Left lung (tissue), 10 donors: ENCODE results near the gene HOXC5. TPM values are rescaled to one million over a fixed set of nuclear protein-coding genes. Genes with fewer than 3 reads are reported as not detected.

Experiments used
- ATAC-seq: fragments of 200-7000 bp; cut with Tn5 transposase; one replicate; pipeline ENCODE4 v1.9.1; 2020; ENCODE audit warnings: moderate library complexity
- DNase-seq, 4 donors: peaks; one replicate each; pipeline ENCODE4 v3.0.0-alpha.2; 2013 to 2020
- H3K27ac ChIP-seq, 2 donors: fragments of 200-600 bp; sonication (generic) in 1 of 2; one replicate each; pipeline versions ENCODE4 v1.5.0 to v1.8.0; 2020 to 2021
- H3K27me3 ChIP-seq, 2 donors: fragments of 200-600 bp; sonication (generic) in 1 of 2; one replicate each; pipeline versions ENCODE4 v1.5.0 to v1.8.0; 2020 to 2021
- H3K36me3 ChIP-seq, 2 donors: fragments of 200-600 bp; sonication (generic) in 1 of 2; one replicate each; pipeline versions ENCODE4 v1.5.0 to v1.8.0; 2020 to 2021
- H3K4me1 ChIP-seq, 2 donors: fragments of 200-600 bp; one replicate each; pipeline ENCODE4 v1.8.0; 2021
- H3K4me3 ChIP-seq, 2 donors: fragments of 200-600 bp; sonication (generic) in 1 of 2; one replicate each; pipeline versions ENCODE4 v1.5.0 to v1.8.0; 2020 to 2021; ENCODE audit warnings: mild to moderate bottlenecking in 1 of 2
- H3K9me3 ChIP-seq, 2 donors: fragments of 200-600 bp; sonication (generic) in 1 of 2; one replicate each; pipeline versions ENCODE4 v1.5.0 to v1.8.0; 2020 to 2021
- CTCF ChIP-seq, 2 donors: fragments of 200-600 bp; sonication (generic) in 1 of 2; IDR thresholded peaks; one replicate each; pipeline versions ENCODE4 v1.5.0 to v1.8.0; 2021; ENCODE audit warnings: antibody characterized with exemption in 2 of 2
- intact Hi-C, 2 donors: fragments of 100-400 bp; cut with DNase I; formaldehyde crosslinking; loops; one replicate each; pipeline versions ENCODE4 v1.11.2 to v1.14.2; 2022
- polyA plus RNA-seq, 6 donors: library from polyadenylated mRNA; unstranded; fragments of 120-200 nt; gene quantifications; one replicate each; pipeline ENCODE4 v1.2.1, GENCODE V29; 2013; ENCODE audit not compliant: insufficient read length in 6 of 6
- total RNA-seq, 2 donors: library from RNA; stranded (reverse); fragmentation: NEBNext Ultra II Directional; extraction: Animal tissue kit (Norgen Biotek cat#: 25700); gene quantifications; one replicate each; pipeline ENCODE4 v1.2.1, GENCODE V29; 2021
- donor health status: DM: no; HTN: yes; CAD: no.
- donor health status: DM: no; HTN: no; CAD: no.

Gene HOXC5
- total and polyA plus RNA-seq, 8 donors, result 0.11 to 0.38 (median 0.28) TPM

GRCh38 chr12:54060975-54061778 is 28.3 kb downstream of the HOXC5 start:
- no peak for TF ChIP-seq CTCF (IDR thresholded peaks at IDR 0.05)
- H3K9me3 ChIP-seq, result no peaks in the 10 kb centered on the region
- H3K27me3 ChIP-seq, result peaks cover 33 to 93% of the 10 kb centered on the region in 2 donors
- no peak overlapping the region for H3K4me3 ChIP-seq
- no peaks in the 10 kb centered on the region for H3K4me1 ChIP-seq
- H3K36me3 ChIP-seq, result no peaks in the 10 kb centered on the region
- H3K27ac ChIP-seq, result no peak overlapping the region
- no peak for DNase-seq
- ATAC-seq, result no peak
- intact Hi-C loops, result no loop called here

GRCh38 chr12:54065677-54066076 is 32.8 kb downstream of the HOXC5 start:
- Histone ChIP-seq H3K36me3 (no peaks in the 10 kb centered on the region), H3K4me3 (no peak overlapping the region), H3K27me3 (peaks cover 24 to 78% of the 10 kb centered on the region in 2 donors), H3K9me3 (no peaks in the 10 kb centered on the region), H3K27ac (no peak overlapping the region), H3K4me1 (no peaks in the 10 kb centered on the region)
- intact Hi-C loops, result no loop called here
- no peak for TF ChIP-seq CTCF (IDR thresholded peaks at IDR 0.05)
- DNase-seq (no peak), ATAC-seq (no peak)

GRCh38 chr12:54066408-54066807 is 33.6 kb downstream of the HOXC5 start:
- Histone ChIP-seq H3K27ac (no peak overlapping the region), H3K27me3 (peaks cover 20 to 78% of the 10 kb centered on the region in 2 donors), H3K9me3 (no peaks in the 10 kb centered on the region), H3K36me3 (no peaks in the 10 kb centered on the region), H3K4me1 (no peaks in the 10 kb centered on the region), H3K4me3 (no peak overlapping the region)
- no peak for ATAC-seq
- no peak for DNase-seq
- no peak for TF ChIP-seq CTCF (IDR thresholded peaks at IDR 0.05)
- intact Hi-C loops, result no loop called here

- H3K9me3 ChIP-seq, result no peaks in the 10 kb centered on the region
- intact Hi-C loops, result no loop called here
- DNase-seq, result no peak
- ATAC-seq, result no peak
- no peaks in the 10 kb centered on the region for H3K36me3 ChIP-seq
- peaks cover 20 to 84% of the 10 kb centered on the region in 2 donors for H3K27me3 ChIP-seq
- H3K4me1 ChIP-seq, result no peaks in the 10 kb centered on the region
- no peak overlapping the region for H3K27ac ChIP-seq
- no peak for TF ChIP-seq CTCF (IDR thresholded peaks at IDR 0.05)
- no peak overlapping the region for H3K4me3 ChIP-seq
Observed at GRCh38 chr12:54068418-54069070, 35.7 kb downstream of the HOXC5 start.

GRCh38 chr12:54071942-54072341 is 39.1 kb downstream of the HOXC5 start:
- Histone ChIP-seq H3K4me3 (no peak overlapping the region), H3K9me3 (no peaks in the 10 kb centered on the region), H3K27me3 (peaks cover 0 to 86% of the 10 kb centered on the region in 2 donors), H3K27ac (no peak overlapping the region), H3K4me1 (no peaks in the 10 kb centered on the region), H3K36me3 (no peaks in the 10 kb centered on the region)
- ATAC-seq, result no peak
- no peak for DNase-seq
- intact Hi-C loops, result no loop called here
- no peak for TF ChIP-seq CTCF (IDR thresholded peaks at IDR 0.05)
